BJ (cell line): Measurements from ENCODE around the gene KDM4C. TPM values are rescaled to one million over a fixed set of nuclear protein-coding genes. Genes with fewer than 3 reads are reported as not detected.

Experiments
- CTCF ChIA-PET: fragments of 350-600 bp; formaldehyde crosslinking; extraction: SDS; loops from one replicate; lab custom pipeline; 2021; ENCODE audit warnings: antibody characterized with exemption, inconsistent platforms; lab: Yijun Ruan, JAX
- POLR2A ChIA-PET: fragments of 300-600 bp; sonication (Branson Sonifier 250); formaldehyde crosslinking; extraction: SDS; loops from one replicate; lab custom pipeline; 2021; ENCODE audit warnings: antibody characterized with exemption; lab: Charles Lee
- DNase-seq: peaks from one replicate; pipeline ENCODE4 v3.0.0-alpha.2; 2011; ENCODE audit warnings: low read depth
- H3K27me3 ChIP-seq: 2 replicates; pipeline ENCODE4 v1.6.0; 2011; ENCODE audit warnings: low read length; ENCODE audit not compliant: control insufficient read depth, insufficient read depth
- H3K36me3 ChIP-seq: 2 replicates; pipeline ENCODE4 v1.5.1; 2011; ENCODE audit warnings: low read length; ENCODE audit not compliant: control insufficient read depth, insufficient read depth
- H3K4me3 ChIP-seq: 2 replicates; pipeline ENCODE4 v1.5.1; 2011; ENCODE audit warnings: low read depth, mild to moderate bottlenecking, control low read depth, low read length
- polyA plus RNA-seq: library from polyadenylated mRNA; depleted of rRNA; stranded (reverse); fragments of >200 nt; gene quantifications from 2 replicates; pipeline ENCODE4 v1.2.3, GENCODE V29; 2011
- TF ChIP-seq, protein P1 (sequence below): IDR thresholded peaks from 2 replicates; pipeline ENCODE4 v1.5.1; 2011; ENCODE audit warnings: low read depth, mild to moderate bottlenecking, control low read depth, inconsistent platforms, low read length, moderate library complexity; ENCODE audit not compliant: insufficient read depth

KDM4C gene
- polyA plus RNA-seq, 1 experiment = 11.3 TPM

DNA sequence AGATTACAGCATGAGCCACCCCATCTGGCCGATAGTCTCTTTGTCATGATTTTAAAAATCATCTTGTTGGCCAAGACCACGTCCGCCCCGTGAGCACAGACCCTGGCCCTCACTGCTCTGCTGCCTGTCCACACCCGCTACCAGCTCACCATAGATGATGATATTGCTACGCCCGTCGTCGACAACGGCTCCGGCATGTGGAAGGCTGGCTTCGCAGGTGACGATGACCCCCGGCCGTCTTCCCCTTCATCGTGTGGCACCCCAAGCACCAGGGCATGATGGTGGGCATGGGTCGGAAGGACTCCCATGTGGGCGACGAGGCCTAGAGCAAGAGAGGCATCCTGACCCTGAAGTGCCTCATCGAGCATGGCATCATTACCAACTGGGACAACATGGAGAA, 76.5 kb downstream of the KDM4C start:
- Histone ChIP-seq H3K27me3 (no peaks in the 10 kb centered on the region), H3K4me3 (no peak overlapping the region), H3K36me3 (peaks cover 4% of the 10 kb centered on the region; the same call in 1 of the 2 replicates)
- no peak for DNase-seq
- ChIA-PET CTCF (no interaction called here), POLR2A (interaction anchor here (0.6 kb wide), 1 partner anchor 15 kb away, joined by 3 read pairs; no protein-coding TSS in a partner anchor)
- TF ChIP-seq, protein P1, sequence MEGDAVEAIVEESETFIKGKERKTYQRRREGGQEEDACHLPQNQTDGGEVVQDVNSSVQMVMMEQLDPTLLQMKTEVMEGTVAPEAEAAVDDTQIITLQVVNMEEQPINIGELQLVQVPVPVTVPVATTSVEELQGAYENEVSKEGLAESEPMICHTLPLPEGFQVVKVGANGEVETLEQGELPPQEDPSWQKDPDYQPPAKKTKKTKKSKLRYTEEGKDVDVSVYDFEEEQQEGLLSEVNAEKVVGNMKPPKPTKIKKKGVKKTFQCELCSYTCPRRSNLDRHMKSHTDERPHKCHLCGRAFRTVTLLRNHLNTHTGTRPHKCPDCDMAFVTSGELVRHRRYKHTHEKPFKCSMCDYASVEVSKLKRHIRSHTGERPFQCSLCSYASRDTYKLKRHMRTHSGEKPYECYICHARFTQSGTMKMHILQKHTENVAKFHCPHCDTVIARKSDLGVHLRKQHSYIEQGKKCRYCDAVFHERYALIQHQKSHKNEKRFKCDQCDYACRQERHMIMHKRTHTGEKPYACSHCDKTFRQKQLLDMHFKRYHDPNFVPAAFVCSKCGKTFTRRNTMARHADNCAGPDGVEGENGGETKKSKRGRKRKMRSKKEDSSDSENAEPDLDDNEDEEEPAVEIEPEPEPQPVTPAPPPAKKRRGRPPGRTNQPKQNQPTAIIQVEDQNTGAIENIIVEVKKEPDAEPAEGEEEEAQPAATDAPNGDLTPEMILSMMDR = no peak

DNA sequence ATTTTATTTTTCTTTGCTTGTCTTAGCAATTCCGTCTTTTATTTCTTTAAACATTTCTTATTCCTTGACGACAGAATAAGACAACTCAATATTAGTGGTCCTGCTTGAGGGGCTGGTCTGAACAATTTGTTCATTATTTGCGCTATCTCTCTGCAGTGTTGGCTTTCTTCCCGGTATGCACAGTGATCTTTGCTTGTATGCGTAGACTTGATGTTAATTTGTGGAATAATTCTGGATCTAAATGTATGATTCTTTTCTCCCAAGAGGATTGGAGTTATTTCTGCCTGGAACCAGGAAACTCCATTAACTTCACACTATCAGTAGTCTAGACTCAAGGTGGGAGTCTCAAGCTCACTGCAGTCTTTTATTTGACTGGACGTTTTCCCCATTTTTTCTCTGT, 80.4 kb downstream of the KDM4C start:
- DNase-seq = no peak
- TF ChIP-seq, protein P1 = no peak
- POLR2A ChIA-PET = no interaction called here

DNA sequence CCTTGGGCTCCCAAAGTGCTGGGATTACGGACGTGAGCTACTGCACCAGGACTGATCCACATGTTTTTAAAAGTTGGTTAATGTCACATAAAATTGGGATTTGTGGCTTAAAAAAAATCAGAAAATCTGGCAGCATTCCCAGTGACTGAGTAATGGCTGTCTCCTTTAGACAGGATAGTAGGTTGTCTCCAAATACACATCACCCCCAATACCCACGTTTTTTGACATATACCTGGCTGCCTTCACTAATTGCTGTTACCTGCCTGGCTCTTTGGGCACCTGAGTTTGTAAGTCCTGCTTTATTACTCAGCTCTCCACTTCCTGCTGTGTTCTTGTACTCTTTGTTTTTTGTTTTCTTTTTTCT, 84.8 kb downstream of the KDM4C start:
- H3K4me3 ChIP-seq = no peak overlapping the region
- TF ChIP-seq, protein P1 = no peak
- ChIA-PET POLR2A (no interaction called here), CTCF (interaction anchor here (4.1 kb wide), 1 partner anchor 15 kb away, joined by 13 read pairs; no protein-coding TSS in a partner anchor)
- no peaks in the 10 kb centered on the region for H3K27me3 ChIP-seq
- no peaks in the 10 kb centered on the region; the same call in 1 of the 2 replicates for H3K36me3 ChIP-seq
- DNase-seq = no peak

More for the DNA sequence above, 80.4 kb downstream of the KDM4C start:
- no peaks in the 10 kb centered on the region for H3K27me3 ChIP-seq
- CTCF ChIA-PET = no interaction called here
- H3K36me3 ChIP-seq = peaks cover 4% of the 10 kb centered on the region; the same call in 1 of the 2 replicates
- H3K4me3 ChIP-seq = no peak overlapping the region

DNA sequence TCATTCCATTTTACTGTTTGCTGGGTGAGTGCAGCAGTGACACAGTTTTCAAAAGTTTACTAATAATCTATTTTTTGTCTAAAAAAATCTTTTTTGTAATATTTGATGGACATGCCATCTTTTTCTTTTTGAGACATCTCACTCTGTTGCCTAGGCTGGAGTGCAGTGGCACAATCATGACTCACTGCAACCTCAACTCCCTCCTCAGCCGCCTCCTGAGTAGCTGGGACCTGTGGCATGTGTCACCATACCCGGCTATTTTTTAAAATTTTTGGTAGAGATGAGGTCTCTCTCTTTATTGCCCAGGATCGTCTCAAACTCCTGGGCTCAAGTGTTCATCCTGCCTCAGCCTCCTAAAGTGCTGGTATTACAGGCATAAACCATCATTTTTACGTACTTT, 86.0 kb downstream of the KDM4C start:
- no peaks in the 10 kb centered on the region for H3K27me3 ChIP-seq
- CTCF ChIA-PET = interaction anchor here (4.1 kb wide), 1 partner anchor 16 kb away, joined by 13 read pairs; no protein-coding TSS in a partner anchor
- H3K4me3 ChIP-seq = no peak overlapping the region
- POLR2A ChIA-PET = no interaction called here
- H3K36me3 ChIP-seq = no peaks in the 10 kb centered on the region; the same call in 1 of the 2 replicates
- TF ChIP-seq, protein P1 = no peak
- no peak for DNase-seq

DNA sequence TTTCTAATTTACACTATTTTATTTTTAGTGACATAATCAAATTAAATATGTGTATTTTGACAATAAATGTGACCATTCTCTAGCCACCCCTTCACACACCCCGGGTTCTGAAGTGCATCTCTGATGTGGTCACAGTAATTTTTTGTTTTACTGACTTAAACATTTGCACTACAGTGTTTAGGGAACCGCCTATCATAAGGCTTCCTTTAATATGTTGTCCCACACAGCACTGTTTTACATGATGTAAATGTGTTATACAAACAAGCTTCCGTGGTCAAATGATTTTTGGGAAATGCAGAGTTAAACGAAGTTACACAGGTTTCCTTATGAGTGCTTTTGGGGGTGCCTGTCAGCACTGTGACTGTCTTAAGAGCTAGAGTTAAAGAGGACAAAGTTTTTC, 86.5 kb downstream of the KDM4C start:
- CTCF ChIA-PET = interaction anchor here (4.1 kb wide), 1 partner anchor 17 kb away, joined by 13 read pairs; no protein-coding TSS in a partner anchor
- Histone ChIP-seq H3K4me3 (no peak overlapping the region), H3K36me3 (no peaks in the 10 kb centered on the region; the same call in 1 of the 2 replicates), H3K27me3 (no peaks in the 10 kb centered on the region)
- POLR2A ChIA-PET = no interaction called here
- TF ChIP-seq, protein P1 = no peak
- DNase-seq = no peak
